ENCODE measurements around the gene CD4. TPM values are rescaled to one million over a fixed set of nuclear protein-coding genes. Genes with fewer than 3 reads are reported as not detected.

The CD4 gene
- total RNA-seq, 2 experiments from 2014 or later, result 206 to 211 TPM

GRCh38 chr12:6765634-6766581, 23.4 kb upstream of the CD4 start, which contains the start of gene PTMS:
TSS of gene PTMS (plus strand) at chr12:6766363. CDS start at chr12:6766706, 343 bp downstream.
- ATAC-seq (peak; percentile 11), DNase-seq (peak; percentile 67)
- CTCF ChIA-PET, result interaction anchor here (0.8 to 2.6 kb wide), 20 partner anchors 9 to 125 kb away, joined by 3 to 19 read pairs (median 5); partner anchors contain the start of genes CD4 and MLF2
- H3K4me3 Mint-ChIP-seq, result peak within 1 kb of the TSS; percentile 73
- H3K27ac Mint-ChIP-seq, result peak within 1 kb of the TSS; percentile 49
- POLR2A ChIA-PET, result interaction anchor here (1.0 to 1.5 kb wide), 3 partner anchors 13 to 23 kb away, joined by 4 to 6 read pairs (median 5); partner anchors contain the start of genes CD4 and MLF2
- peaks cover 7% of the 10 kb centered on the region for H3K36me3 Mint-ChIP-seq (ENCODE audit: low read depth)
- H3K4me1 Mint-ChIP-seq, result peaks cover 37% of the 10 kb centered on the region
- intact Hi-C loops (cut with DNase I, micrococcal nuclease), result loop anchor here (1.0 to 2.0 kb wide), 4 partner anchors 13 to 42 kb away; partner anchors contain the start of genes COPS7A (in 1 of the 2) and MLF2 (in 1 of the 2)
- H3K27me3 Mint-ChIP-seq, result peaks cover 33% of the 10 kb centered on the region
- H3K9me3 Mint-ChIP-seq (ENCODE audit: low read depth), result no peaks in the 10 kb centered on the region

GRCh38 chr12:6766651-6767349, 22.5 kb upstream of the CD4 start:
- Mint-ChIP-seq H3K9me3 (ENCODE audit: low read depth) (no peaks in the 10 kb centered on the region), H3K4me1 (peaks cover 46% of the 10 kb centered on the region), H3K27ac (peak overlapping the region; percentile 49), H3K36me3 (ENCODE audit: low read depth) (peaks cover 10% of the 10 kb centered on the region), H3K27me3 (peaks cover 33% of the 10 kb centered on the region), H3K4me3 (peak overlapping the region; percentile 73)
- intact Hi-C loops (cut with DNase I, micrococcal nuclease), result loop anchor here in 1 of 2 experiments (1.0 kb wide), 3 partner anchors 13 to 42 kb away; partner anchors contain the start of genes COPS7A and MLF2
- DNase-seq (peak; percentile 78), ATAC-seq (peak; percentile 63)
- POLR2A ChIA-PET, result interaction anchor here (1.0 to 1.5 kb wide), 3 partner anchors 14 to 22 kb away, joined by 4 to 6 read pairs (median 5); partner anchors contain the start of genes CD4 and MLF2
- CTCF ChIA-PET, result interaction anchor here (0.7 to 2.6 kb wide), 20 partner anchors 8 to 105 kb away, joined by 3 to 19 read pairs (median 5); partner anchors contain the start of genes CD4 and MLF2

- H3K4me1 Mint-ChIP-seq, result peaks cover 55% of the 10 kb centered on the region
- H3K36me3 Mint-ChIP-seq (ENCODE audit: low read depth), result peaks cover 10% of the 10 kb centered on the region
- POLR2A ChIA-PET, result interaction anchor here (1.0 to 1.5 kb wide), 2 partner anchors 13 to 22 kb away, joined by 5 to 6 read pairs; partner anchors contain the start of gene CD4
- peak overlapping the region; percentile 73 for H3K4me3 Mint-ChIP-seq
- H3K27me3 Mint-ChIP-seq, result peaks cover 31% of the 10 kb centered on the region
- H3K27ac Mint-ChIP-seq, result peak overlapping the region; percentile 49
- DNase-seq (peak; percentile 17), ATAC-seq (no peak)
- H3K9me3 Mint-ChIP-seq (ENCODE audit: low read depth), result no peaks in the 10 kb centered on the region
- CTCF ChIA-PET, result interaction anchor here (0.7 to 2.6 kb wide), 15 partner anchors 11 to 105 kb away, joined by 3 to 19 read pairs (median 4); partner anchors contain the start of genes CD4 and MLF2
- intact Hi-C loops (cut with DNase I, micrococcal nuclease), result no loop called here
These were observed 21.7 kb upstream of the CD4 start for GRCh38 chr12:6767353-6768319.

- Mint-ChIP-seq H3K4me1 (peaks cover 61% of the 10 kb centered on the region), H3K27ac (peak overlapping the region; percentile 16), H3K36me3 (ENCODE audit: low read depth) (peaks cover 13% of the 10 kb centered on the region), H3K27me3 (peaks cover 31% of the 10 kb centered on the region), H3K9me3 (ENCODE audit: low read depth) (no peaks in the 10 kb centered on the region), H3K4me3 (peak overlapping the region; percentile 73)
- no peak for ATAC-seq
- intact Hi-C loops (cut with DNase I, micrococcal nuclease), result no loop called here
- CTCF ChIA-PET, result interaction anchor here (1.3 to 1.5 kb wide), 2 partner anchors 12 to 16 kb away, joined by 3 to 4 read pairs; no protein-coding TSS in a partner anchor
- POLR2A ChIA-PET, result no interaction called here
- DNase-seq, result no peak
These were observed 20.9 kb upstream of the CD4 start for GRCh38 chr12:6768437-6768914.

GRCh38 chr12:6768990-6769389, 20.3 kb upstream of the CD4 start:
- peaks cover 14% of the 10 kb centered on the region for H3K36me3 Mint-ChIP-seq (ENCODE audit: low read depth)
- H3K27ac Mint-ChIP-seq, result no peak overlapping the region
- peaks cover 31% of the 10 kb centered on the region for H3K27me3 Mint-ChIP-seq
- POLR2A ChIA-PET, result no interaction called here
- no peaks in the 10 kb centered on the region for H3K9me3 Mint-ChIP-seq (ENCODE audit: low read depth)
- DNase-seq (peak; percentile 54), ATAC-seq (no peak)
- peaks cover 62% of the 10 kb centered on the region for H3K4me1 Mint-ChIP-seq
- H3K4me3 Mint-ChIP-seq, result peak overlapping the region; percentile 73
- CTCF ChIA-PET, result interaction anchor here (1.3 to 1.8 kb wide), 3 partner anchors 12 to 18 kb away, joined by 3 to 6 read pairs (median 4); no protein-coding TSS in a partner anchor
- intact Hi-C loops (cut with DNase I, micrococcal nuclease), result no loop called here

GRCh38 chr12:6769666-6770065, 19.7 kb upstream of the CD4 start:
- ATAC-seq, result no peak
- Mint-ChIP-seq H3K27me3 (peaks cover 26% of the 10 kb centered on the region), H3K9me3 (ENCODE audit: low read depth) (no peaks in the 10 kb centered on the region), H3K27ac (no peak overlapping the region), H3K4me1 (peaks cover 62% of the 10 kb centered on the region), H3K4me3 (no peak overlapping the region), H3K36me3 (ENCODE audit: low read depth) (peaks cover 20% of the 10 kb centered on the region)
- no peak for DNase-seq
- POLR2A ChIA-PET, result no interaction called here
- intact Hi-C loops (cut with DNase I, micrococcal nuclease), result no loop called here
- CTCF ChIA-PET, result interaction anchor here (1.3 to 2.6 kb wide), 5 partner anchors 11 to 55 kb away, joined by 3 to 17 read pairs (median 4); no protein-coding TSS in a partner anchor

- Mint-ChIP-seq H3K27ac (no peak overlapping the region), H3K4me1 (peaks cover 64% of the 10 kb centered on the region)
- no peak for DNase-seq
These were observed 19.2 kb upstream of the CD4 start for GRCh38 chr12:6770094-6770493.

GRCh38 chr12:6770600-6770999, 18.7 kb upstream of the CD4 start:
- peaks cover 64% of the 10 kb centered on the region for H3K4me1 Mint-ChIP-seq

More at GRCh38 chr12:6770094-6770493, 19.2 kb upstream of the CD4 start:
- intact Hi-C loops (cut with DNase I, micrococcal nuclease), result no loop called here
- POLR2A ChIA-PET, result interaction anchor here (0.6 to 1.5 kb wide), 2 partner anchors 10 to 19 kb away, joined by 3 to 6 read pairs; partner anchors contain the start of gene CD4
- Mint-ChIP-seq H3K9me3 (ENCODE audit: low read depth) (no peaks in the 10 kb centered on the region), H3K36me3 (ENCODE audit: low read depth) (peaks cover 24% of the 10 kb centered on the region), H3K4me3 (no peak overlapping the region), H3K27me3 (peaks cover 24% of the 10 kb centered on the region)
- no peak for ATAC-seq
- CTCF ChIA-PET, result interaction anchor here (1.3 to 2.6 kb wide), 3 partner anchors 11 to 54 kb away, joined by 3 to 17 read pairs (median 6); no protein-coding TSS in a partner anchor

GRCh38 chr12:6771091-6771495, 18.2 kb upstream of the CD4 start:
- ChIA-PET POLR2A (interaction anchor here (0.6 to 1.5 kb wide), 3 partner anchors 18 to 194 kb away, joined by 3 to 6 read pairs (median 3); partner anchors contain the start of gene CD4), CTCF (interaction anchor here (0.6 to 2.7 kb wide), 8 partner anchors 8 to 81 kb away, joined by 3 to 21 read pairs (median 3); partner anchors contain the start of genes MLF2 and USP5)
- intact Hi-C loops (cut with DNase I, micrococcal nuclease), result no loop called here
- H3K36me3 Mint-ChIP-seq (ENCODE audit: low read depth), result peaks cover 34% of the 10 kb centered on the region
- ATAC-seq (peak; percentile 18), DNase-seq (peak; percentile 36)
- H3K27ac Mint-ChIP-seq, result peak overlapping the region; percentile 89
- H3K9me3 Mint-ChIP-seq (ENCODE audit: low read depth), result no peaks in the 10 kb centered on the region
- no peak overlapping the region for H3K4me3 Mint-ChIP-seq
- H3K27me3 Mint-ChIP-seq, result peaks cover 18% of the 10 kb centered on the region
- peaks cover 68% of the 10 kb centered on the region for H3K4me1 Mint-ChIP-seq

More at GRCh38 chr12:6770600-6770999, 18.7 kb upstream of the CD4 start:
- DNase-seq, result no peak
- H3K36me3 Mint-ChIP-seq (ENCODE audit: low read depth), result peaks cover 29% of the 10 kb centered on the region
- peak overlapping the region; percentile 89 for H3K27ac Mint-ChIP-seq
- ChIA-PET CTCF (interaction anchor here (1.3 to 2.7 kb wide), 5 partner anchors 10 to 63 kb away, joined by 3 to 21 read pairs (median 6); partner anchors contain the start of gene MLF2), POLR2A (interaction anchor here (0.6 to 1.5 kb wide), 4 partner anchors 10 to 194 kb away, joined by 3 to 6 read pairs (median 3); partner anchors contain the start of gene CD4)
- H3K27me3 Mint-ChIP-seq, result peaks cover 19% of the 10 kb centered on the region
- no peaks in the 10 kb centered on the region for H3K9me3 Mint-ChIP-seq (ENCODE audit: low read depth)
- H3K4me3 Mint-ChIP-seq, result no peak overlapping the region
- ATAC-seq, result no peak
- intact Hi-C loops (cut with DNase I, micrococcal nuclease), result no loop called here
